ENCODE results near the gene C17orf107.

Gene C17orf107

GRCh38 chr17:4937553-4937952 lies 38.2 kb downstream of the C17orf107 start:
- no peak for DNase-seq

GRCh38 chr17:4938069-4938491 lies 38.7 kb downstream of the C17orf107 start:
- no peak for DNase-seq

GRCh38 chr17:4938688-4939545 lies 39.6 kb downstream of the C17orf107 start:
- DNase-seq, result peak; percentile 17

GRCh38 chr17:4939546-4939795 lies 40.1 kb downstream of the C17orf107 start:
- no peak for DNase-seq

- DNase-seq, result peak; percentile 97
These were observed 40.6 kb downstream of the C17orf107 start, which contains the start of the genes RNF167 and SLC25A11 for GRCh38 chr17:4939796-4940554. Gene RNF167 (plus strand): TSS chr17:4940268. CDS start chr17:4940910, 642 bp downstream. Gene SLC25A11 (minus strand): TSS chr17:4940046. CDS start chr17:4939910, 136 bp downstream.

GRCh38 chr17:4940555-4941318 lies 41.4 kb downstream of the C17orf107 start:
- DNase-seq, result no peak

- no peak for DNase-seq
These were observed 41.9 kb downstream of the C17orf107 start for GRCh38 chr17:4941319-4941610.

- DNase-seq, result no peak
These were observed 43.6 kb downstream of the C17orf107 start for GRCh38 chr17:4942760-4943508.

- DNase-seq, result no peak
These were observed 44.8 kb downstream of the C17orf107 start for GRCh38 chr17:4944163-4944553.

GRCh38 chr17:4944554-4945175 lies 45.3 kb downstream of the C17orf107 start:
- DNase-seq, result no peak

GRCh38 chr17:4945176-4945943 lies 46.0 kb downstream of the C17orf107 start:
- DNase-seq, result peak; percentile 47

GRCh38 chr17:4945944-4946280 lies 46.6 kb downstream of the C17orf107 start:
- DNase-seq, result peak; percentile 27

- no peak for DNase-seq
These were observed 47.1 kb downstream of the C17orf107 start for GRCh38 chr17:4946312-4946976.

- no peak for DNase-seq
These were observed 47.7 kb downstream of the C17orf107 start for GRCh38 chr17:4947010-4947410.

- peak; percentile 61 for DNase-seq
These were observed 48.3 kb downstream of the C17orf107 start for GRCh38 chr17:4947411-4948165.

GRCh38 chr17:4948166-4948930 lies 49.0 kb downstream of the C17orf107 start, which contains the start of gene PFN1:
Gene PFN1 (minus strand): TSS chr17:4948530. CDS start chr17:4948394, 136 bp downstream.
- DNase-seq, result peak; percentile 86

GRCh38 chr17:4948931-4949320 lies 49.6 kb downstream of the C17orf107 start:
- peak; percentile 91 for DNase-seq

GRCh38 chr17:4949321-4950074 lies 50.2 kb downstream of the C17orf107 start:
- DNase-seq, result peak; percentile 81
